HG03095 (cell line): Measurements from ENCODE around the gene ACSS3.
"Not testable (repeated sequence)": the region's sequence is repeated elsewhere in the genome, so short reads cannot be mapped to it uniquely, and the experiment has no call there.

Experiments used
- ATAC-seq: cut with Tn5 transposase; IDR thresholded peaks from one replicate; pipeline ENCODE4 v1.9.1; 2021; ENCODE audit warnings: moderate library complexity; ENCODE audit not compliant: unreplicated experiment

The ACSS3 gene, protein sequence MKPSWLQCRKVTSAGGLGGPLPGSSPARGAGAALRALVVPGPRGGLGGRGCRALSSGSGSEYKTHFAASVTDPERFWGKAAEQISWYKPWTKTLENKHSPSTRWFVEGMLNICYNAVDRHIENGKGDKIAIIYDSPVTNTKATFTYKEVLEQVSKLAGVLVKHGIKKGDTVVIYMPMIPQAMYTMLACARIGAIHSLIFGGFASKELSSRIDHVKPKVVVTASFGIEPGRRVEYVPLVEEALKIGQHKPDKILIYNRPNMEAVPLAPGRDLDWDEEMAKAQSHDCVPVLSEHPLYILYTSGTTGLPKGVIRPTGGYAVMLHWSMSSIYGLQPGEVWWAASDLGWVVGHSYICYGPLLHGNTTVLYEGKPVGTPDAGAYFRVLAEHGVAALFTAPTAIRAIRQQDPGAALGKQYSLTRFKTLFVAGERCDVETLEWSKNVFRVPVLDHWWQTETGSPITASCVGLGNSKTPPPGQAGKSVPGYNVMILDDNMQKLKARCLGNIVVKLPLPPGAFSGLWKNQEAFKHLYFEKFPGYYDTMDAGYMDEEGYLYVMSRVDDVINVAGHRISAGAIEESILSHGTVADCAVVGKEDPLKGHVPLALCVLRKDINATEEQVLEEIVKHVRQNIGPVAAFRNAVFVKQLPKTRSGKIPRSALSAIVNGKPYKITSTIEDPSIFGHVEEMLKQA

DNA sequence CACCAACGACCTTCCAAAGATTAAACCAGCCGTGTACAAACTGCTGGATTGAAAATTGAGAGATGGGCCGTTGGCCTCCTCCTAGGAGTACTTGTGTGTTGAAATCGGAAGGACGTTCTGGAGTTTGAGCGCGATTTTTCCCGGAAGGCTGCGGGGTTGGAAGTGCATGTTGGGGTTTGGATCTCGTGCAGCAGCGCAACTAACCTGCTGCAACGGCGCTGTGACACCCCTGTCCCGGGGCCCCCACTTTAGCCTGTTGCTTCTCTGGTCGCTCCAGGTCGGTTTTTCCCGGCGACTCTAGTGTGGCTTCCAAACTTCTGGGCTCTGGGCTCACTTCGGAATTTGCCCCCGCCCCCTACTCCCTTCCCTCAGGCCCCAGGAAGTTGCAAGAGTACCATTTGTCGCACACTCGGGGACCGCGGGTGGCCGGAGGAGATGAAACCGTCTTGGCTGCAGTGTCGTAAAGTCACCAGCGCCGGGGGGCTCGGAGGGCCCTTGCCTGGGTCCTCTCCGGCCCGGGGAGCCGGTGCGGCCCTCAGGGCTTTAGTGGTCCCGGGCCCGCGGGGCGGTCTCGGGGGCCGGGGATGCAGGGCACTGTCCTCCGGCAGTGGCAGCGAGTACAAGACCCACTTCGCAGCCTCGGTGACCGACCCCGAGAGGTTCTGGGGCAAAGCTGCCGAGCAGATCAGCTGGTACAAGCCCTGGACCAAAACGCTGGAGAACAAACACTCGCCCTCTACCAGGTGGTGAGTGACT lies at the start of gene ACSS3:
TSS of gene ACSS3 (plus strand) at position 394 of the 756 bp plus-strand sequence. CDS start at position 436, 42 bp downstream.
- no peak for ATAC-seq

DNA sequence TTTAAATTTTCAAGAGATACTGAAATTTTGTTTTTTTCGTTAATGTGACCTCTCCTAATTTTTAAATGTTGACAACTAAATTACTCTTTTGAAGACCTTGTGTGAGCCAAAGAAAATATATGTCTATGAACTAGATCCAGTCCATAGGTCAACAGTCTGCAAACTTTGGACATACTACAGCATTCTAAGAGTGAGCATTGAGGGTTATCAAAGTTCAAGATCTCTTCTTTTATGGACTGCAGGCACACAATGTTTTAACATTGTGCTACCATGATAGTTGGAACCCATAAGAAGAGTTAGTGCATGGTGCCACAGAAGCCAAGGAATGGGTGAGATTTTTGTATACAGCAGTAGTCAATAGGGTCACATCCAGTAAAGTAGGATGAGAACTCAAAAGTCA lies 43.0 kb upstream of the ACSS3 start:
- ATAC-seq, result no peak

DNA sequence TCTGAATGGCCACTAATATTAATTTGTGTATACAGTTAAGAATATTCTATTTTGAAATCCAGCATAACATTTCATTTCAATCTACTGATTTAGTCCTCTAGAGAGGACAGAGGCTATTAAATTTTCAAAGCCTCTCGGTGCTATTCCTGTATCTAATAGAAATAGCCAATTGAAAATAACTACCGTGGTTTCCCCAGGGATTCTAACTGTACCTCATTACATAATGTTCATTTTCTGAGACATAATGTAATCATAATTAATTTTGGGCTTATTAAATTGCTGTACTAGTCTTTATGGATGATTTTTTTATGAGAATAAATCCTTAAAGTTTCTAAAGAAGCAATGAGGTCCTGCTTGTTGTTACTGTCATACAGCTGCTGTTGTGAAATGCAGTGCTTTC lies 38.6 kb upstream of the ACSS3 start:
- ATAC-seq, result no peak

DNA sequence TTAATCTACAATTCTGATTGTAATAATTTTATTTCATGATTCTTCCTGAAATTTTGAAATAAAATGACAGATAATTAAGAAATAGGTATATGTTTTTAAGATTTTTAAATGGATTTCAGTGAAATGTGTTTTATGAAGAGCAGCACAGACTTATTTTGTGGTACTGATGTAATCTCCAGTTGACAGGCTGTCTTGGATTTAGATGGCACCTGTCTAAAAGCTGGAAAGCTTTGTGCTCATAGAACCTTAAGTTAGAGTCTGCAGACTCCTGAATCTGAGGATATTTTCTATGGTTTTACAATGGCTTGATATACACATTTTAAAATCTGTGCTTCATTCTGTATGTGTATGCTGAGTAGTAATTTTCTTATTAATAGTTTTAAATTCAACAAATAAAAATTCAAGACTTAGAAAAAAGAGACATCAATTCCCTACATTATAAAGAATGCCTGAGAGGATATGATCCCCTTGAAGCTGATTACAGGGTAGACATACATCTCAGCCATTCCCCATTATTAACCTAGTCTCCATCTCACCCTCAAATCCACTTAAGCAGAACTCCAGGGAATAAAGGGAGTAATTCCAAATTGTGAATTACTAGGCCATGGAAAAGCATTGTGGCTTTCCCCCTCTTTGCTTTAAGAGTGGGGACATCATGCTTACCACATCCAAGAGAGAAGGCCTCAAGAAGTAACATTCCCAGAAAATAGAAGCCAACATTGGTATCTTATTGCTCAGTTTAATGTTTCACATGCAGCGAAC lies 33.7 kb upstream of the ACSS3 start:
- ATAC-seq, result no peak

DNA sequence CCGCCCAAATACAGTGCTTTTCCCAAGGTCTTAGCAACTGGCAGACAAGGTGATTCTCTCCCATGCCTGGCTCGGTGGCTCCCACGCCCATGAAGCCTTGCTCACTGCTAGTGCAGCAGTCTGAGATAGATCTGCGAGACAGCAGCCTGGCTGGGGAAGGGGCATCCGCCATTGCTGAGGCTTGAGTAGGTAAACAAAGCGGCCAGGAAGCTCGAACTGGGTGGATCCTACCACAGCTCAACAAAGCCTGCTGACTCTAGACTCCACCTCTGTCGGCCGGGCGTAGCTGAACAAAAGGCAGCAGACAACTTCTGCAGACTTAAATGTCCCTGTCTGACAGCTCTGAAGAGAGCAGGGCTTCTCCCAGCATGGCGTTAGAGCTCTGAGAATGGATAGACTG lies 12.9 kb upstream of the ACSS3 start:
- ATAC-seq, result not testable (repeated sequence)

DNA sequence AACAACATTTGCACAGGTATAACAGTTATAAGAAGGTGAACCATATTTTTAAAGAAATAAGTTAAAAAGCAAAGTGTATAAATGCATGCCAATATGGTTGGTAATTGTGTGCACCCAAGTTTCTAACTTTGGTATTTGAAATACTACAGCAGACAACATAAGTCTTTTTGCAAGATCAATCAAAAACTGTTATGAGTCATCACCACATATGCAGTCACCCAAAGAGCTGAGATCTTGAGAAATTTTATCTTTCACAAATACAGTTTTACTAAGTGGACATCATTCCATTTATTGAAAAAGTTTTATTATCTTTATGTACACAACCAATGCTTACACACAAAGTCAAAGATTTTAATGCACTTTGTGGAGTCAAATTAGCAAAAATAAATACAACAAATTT lies 7.0 kb upstream of the ACSS3 start:
- ATAC-seq, result no peak

DNA sequence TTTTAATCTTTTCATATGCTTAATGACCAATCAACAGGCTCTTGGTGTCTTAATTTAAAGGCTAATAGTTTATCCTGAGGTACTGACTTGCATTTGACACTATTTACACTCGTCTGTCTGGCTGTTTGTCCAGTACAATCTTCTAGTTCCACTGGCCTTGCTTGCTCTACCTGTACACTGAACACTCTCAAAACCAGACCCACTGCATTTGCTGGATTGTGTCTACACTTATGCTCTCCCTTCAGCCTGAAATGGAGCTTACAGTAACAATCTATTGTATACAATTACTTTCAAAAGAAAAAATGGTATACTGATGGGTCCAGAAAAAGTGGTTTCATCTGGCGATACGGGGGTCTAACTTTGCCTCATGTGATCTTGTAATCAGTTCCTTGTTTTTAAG lies 2.3 kb upstream of the ACSS3 start:
- no peak for ATAC-seq

DNA sequence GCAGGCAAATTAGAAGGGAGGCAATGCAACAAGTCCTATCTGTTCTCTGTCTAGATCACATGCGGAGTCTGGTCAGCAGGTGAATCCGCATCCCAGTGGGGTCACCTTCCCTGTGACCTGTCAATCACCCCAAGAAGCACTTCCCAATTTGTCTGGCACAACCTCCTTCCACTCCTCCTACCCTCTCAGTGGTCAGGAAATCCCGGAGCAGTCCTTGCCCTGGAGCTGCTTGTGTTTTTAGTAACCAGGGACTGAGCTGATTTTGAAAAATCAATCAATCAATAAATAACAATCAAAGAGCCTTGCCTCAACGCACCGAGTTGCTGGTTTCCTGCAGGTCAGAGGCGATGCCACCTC lies 572 bp upstream of the ACSS3 start:
- no peak for ATAC-seq

DNA sequence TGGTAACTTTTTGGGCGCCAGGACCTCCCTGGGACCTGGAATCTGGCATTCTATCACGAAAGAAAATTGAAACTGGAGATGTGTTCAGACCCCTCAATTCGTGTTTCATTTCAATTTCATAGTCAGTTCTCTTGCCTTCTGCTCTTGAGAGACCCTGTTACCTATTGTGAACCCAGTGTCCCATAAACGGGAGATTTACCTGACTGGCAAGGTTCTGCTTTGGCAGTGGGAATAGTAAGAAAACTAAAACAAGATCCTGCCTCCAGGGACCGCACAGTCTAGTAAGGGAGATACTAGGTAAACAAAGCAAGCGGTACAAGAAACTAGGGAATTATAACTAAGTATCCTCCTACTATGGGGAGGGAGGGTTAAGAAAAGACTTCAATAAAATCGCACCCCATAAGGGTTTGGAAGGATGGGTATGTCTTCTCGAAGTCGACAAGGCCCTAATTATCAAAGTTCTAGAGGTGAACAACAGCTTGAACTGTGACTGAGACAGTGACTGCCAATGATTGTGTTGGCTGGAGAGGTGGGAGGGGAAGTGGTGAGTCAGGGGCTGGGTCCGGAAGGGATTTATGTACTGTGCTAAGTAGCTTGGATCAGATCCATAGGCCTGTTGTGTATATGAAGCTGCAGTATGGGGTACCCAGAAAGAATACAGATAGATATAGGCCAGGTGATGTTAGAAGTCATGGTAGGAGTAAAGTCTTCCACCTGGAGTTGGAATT lies 754 bp downstream of the ACSS3 start:
- ATAC-seq, result no peak

DNA sequence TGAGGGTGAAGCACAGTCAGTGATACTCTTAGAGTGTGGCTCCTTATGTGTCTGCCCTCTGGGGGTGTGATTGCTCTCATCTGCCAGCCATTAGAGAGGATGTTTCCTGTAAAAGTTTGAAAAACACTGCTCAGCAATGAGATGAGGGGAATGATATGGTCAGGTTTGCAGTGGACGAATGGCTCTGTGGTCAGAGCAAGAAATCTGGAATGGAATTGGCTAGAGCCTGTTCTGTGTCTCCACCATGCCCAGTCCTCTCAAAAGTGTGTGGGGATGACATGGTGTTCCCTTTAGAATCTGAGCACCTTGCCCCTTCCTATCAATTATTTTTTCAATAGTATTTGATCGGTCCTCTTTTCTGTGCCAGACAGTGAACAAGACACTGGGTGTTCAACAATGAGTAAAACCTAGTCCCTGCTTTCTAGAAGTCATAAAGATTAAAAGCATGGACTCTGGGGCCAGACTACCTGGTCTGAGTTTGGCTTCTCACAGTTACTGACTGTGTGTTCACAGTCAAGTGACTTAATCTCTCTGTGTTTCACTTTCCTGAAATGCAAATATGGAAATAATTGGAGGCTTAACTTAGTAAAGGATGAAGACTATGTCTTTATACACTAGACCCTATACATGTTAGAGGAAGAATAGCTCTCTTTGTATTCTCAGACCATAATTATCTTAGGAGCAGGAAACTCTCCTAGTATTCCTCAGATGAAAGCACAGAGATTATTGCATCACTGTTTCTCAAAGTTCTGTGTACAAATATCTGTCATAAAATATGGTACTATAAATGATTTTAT lies 1.6 kb downstream of the ACSS3 start:
- no peak for ATAC-seq

DNA sequence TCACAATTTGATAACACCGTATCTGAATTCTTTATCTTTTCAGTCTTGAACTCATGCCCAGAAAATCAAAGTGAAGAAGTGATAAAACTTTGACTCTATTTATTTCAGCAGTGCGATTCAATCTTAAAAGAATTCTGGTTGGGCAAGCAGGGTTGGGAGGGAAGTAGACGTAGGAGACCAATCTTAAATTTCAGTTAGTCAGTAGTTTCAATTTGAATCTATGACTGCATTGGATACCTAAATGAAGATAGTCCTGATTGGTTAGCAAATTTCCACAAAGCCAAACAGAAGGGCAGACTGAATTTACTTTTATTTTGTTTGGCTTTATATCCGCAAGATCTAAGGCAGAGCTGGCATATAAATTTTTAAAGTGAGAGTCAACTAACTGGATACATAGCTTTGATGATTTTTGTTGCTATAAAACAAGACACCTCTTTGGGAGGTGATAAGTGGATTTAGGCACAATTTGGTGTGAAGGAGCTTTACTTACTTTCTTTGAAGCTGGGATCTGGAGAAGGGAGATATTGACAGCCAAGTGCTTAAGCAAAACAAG lies 2.6 kb downstream of the ACSS3 start:
- ATAC-seq, result no peak

DNA sequence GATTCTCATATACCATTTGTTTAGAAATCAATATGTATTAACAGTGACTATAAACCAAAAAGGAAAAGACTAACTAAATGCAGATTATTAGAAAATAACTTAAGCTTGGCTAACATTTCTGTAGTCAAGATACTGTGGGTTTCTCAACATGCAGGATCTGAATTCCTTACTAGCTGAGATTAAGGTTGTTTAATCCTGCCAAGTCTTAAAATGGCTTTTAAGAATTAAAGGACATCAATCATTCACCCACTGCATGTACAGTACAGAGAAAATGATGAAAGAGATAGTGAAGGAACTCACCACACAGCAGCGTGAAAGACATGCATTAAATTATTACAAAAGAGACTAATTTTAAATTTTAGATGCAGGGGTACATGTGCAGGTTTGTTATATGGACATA lies 3.8 kb downstream of the ACSS3 start:
- ATAC-seq, result no peak

DNA sequence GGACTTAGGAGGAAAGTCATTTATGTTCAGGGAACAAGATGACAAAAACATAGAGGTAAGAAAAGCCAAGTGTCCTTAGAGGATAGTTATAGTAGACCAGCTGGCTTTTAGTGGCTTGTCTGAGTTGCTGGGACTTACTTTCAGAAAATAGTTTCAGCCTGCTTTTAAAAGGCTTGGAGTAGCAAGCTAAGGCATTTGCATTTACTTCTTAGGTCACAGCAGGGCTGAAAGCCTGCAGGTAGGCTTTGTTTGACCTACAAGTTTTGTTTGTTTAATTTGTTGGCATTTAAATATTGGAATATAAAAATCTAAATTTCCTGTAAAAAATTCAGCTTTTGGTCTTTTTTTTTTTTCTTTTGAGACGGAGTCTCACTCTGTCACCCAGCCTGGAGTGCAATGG lies 5.1 kb downstream of the ACSS3 start:
- no peak for ATAC-seq

DNA sequence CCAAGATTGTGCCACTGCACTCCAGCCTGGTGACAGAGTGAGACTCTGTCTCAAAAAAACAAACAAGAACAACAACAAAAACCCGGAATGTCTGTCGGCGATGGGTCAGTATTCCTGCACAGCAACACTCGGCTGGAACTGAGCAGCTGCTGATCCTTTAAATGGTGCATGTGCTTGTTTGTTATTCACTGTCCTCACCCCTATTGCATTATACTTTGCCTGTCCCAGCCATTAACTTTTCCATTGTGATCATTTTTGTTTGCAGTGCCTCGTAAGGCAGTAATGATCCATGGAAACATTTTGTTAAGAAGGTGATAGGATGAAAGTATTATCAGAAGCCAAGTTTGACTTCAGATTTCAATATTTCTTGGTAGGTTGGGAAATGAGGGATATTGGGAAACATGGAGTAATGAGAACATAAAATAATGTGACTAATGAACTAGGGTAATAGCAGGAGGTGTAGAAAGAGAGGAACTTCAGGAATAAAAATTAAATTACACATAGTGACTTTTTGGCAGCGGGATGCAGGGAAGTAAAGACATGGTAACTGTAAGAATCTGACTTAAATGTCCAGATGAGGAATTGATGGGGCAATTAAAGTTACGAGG lies 6.1 kb downstream of the ACSS3 start:
- ATAC-seq, result no peak

DNA sequence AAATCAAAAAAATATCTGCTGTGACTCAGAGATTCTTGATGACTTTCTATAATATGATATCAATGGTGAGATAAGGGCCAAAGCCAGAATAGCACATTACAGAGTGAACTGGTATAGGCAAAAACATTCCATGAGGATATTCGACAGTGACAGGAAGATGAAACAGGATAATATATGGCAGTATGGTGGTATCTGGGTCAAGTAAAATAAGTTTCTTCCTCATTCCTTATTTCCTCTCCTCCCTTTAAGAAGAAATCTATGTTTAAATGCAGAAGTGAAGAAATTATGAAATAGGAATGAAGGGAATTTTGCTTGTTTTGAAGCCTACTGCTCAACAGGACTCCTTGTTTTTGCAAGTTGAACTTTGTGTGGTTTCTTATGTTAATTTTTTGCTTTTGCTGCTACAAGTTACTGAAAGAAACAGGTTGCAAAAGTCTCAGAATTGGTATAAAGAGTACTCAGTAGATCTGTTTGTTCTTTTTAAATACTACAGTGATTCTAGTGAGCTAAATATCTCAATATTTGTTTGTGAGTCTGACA lies 7.0 kb downstream of the ACSS3 start:
- no peak for ATAC-seq

DNA sequence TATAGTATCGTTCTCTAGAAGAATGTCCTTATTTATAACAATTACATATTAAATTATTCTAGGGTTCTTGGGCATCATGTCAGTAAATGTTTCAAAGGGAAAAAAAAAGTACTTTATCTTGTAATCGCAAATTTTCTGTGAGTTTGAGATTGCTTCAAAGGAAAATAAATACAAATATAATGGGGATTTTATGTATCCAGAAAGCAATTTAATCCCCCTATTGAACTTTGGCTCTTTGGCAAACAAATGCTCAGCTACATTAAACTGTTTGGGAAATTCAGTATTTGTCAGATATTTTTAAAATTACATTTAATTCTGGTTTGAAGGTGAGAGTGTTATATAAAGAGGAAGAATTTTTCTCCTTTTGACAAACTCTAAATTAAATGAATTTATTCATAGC lies 8.0 kb downstream of the ACSS3 start:
- no peak for ATAC-seq

DNA sequence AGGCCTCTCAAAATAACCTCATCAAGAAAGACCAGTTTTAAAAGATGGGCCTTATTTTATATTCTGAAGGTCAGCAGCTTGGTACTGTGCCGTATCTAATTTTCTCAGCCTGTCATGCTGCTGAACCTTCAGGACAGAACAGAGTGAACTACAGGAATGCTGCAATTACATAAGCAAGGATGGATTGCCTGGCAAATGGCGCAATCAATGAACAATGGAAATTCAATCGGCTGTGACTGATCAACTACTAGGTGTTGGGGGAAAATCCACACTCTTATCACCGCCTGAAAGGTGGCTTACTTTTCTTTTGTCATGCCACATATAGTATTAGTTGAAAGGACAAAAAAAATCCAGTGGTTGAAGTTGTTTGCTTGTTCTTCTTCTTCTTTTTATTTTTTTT lies 8.5 kb downstream of the ACSS3 start:
- no peak for ATAC-seq

DNA sequence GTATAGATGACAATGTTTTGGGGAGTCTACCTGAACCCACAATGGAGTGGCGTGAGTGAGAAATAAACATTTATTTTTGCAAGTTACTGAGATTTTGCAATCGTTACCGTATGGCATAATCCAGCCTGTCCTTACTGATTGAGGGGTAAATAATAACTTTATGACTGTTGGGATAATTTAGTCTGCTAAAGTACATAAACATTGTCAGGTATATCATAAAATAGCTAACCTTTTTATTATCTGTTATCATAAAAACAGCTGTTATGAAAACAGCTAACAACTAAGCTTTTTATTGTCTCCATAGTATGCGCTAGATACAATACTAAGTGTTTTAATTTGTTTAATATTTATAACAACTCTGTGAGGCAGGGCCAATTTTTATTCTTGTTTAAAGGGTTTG lies 10.3 kb downstream of the ACSS3 start:
- ATAC-seq, result no peak

DNA sequence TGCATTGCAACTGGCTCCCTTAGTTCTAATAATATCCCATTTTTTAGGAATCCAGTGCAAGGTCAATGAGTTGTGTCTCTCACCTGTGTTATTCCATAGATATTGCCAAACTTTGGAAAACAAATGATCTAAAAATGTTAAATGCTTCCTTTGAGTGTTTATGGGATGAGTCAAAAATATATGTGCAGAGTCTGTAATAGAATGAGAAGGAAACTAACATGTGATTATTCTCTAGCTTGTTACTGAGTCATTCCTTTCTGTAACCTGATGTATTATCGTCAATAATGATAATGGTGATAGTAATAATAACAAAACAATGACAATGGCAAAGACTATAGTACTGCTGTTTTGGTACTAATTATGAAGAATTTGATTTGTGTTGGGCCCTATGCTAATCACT lies 11.5 kb downstream of the ACSS3 start:
- ATAC-seq, result no peak
